ENCODE measurements around the gene CDK5R1.

GRCh38 chr17:32460054-32460453, 26.7 kb upstream of the CDK5R1 start:
- TF ChIP-seq CTCF (IDR thresholded peaks at IDR 0.05) (no peak), POLR2A (IDR thresholded peaks at IDR 0.05) (no peak), POLR2AphosphoS5 (IDR thresholded peaks at IDR 0.05) (no peak)

All from stomach (tissue), 4 donors.